RKO (cell line): ENCODE data around the gene ANKRD55.
"Not testable (repeated sequence)": the region's sequence is repeated elsewhere in the genome, so short reads cannot be mapped to it uniquely, and the experiment has no call there.

Source experiments
- DNase-seq: peaks from one replicate; pipeline ENCODE4 v3.0.0-alpha.2; 2016; ENCODE audit warnings: low spot score

ANKRD55 gene

GRCh38 chr5:56253126-56253525 lies 20.0 kb upstream of the ANKRD55 start:
- DNase-seq: no peak

GRCh38 chr5:56251918-56252553 lies 18.9 kb upstream of the ANKRD55 start:
- DNase-seq: no peak

GRCh38 chr5:56251440-56251839 lies 18.3 kb upstream of the ANKRD55 start:
- no peak for DNase-seq

- no peak for DNase-seq
Observed at GRCh38 chr5:56250011-56250410, 16.9 kb upstream of the ANKRD55 start.

GRCh38 chr5:56249085-56249484 lies 16.0 kb upstream of the ANKRD55 start:
- not testable (repeated sequence) for DNase-seq

GRCh38 chr5:56247592-56247991 lies 14.5 kb upstream of the ANKRD55 start:
- DNase-seq: no peak

- DNase-seq: no peak
Observed at GRCh38 chr5:56246769-56247168, 13.6 kb upstream of the ANKRD55 start.

- no peak for DNase-seq
Observed at GRCh38 chr5:56245481-56245880, 12.4 kb upstream of the ANKRD55 start.

GRCh38 chr5:56244627-56245026 lies 11.5 kb upstream of the ANKRD55 start:
- no peak for DNase-seq

- not testable (repeated sequence) for DNase-seq
Observed at GRCh38 chr5:56242271-56242670, 9.1 kb upstream of the ANKRD55 start.

GRCh38 chr5:56232538-56232937 lies 592 bp downstream of the ANKRD55 start:
- DNase-seq: no peak

GRCh38 chr5:56230576-56230975 lies 2.6 kb downstream of the ANKRD55 start:
- DNase-seq: no peak

- DNase-seq: no peak
Observed at GRCh38 chr5:56229111-56229510, 4.0 kb downstream of the ANKRD55 start.

GRCh38 chr5:56228631-56229030 lies 4.5 kb downstream of the ANKRD55 start:
- no peak for DNase-seq

GRCh38 chr5:56227691-56228090 lies 5.4 kb downstream of the ANKRD55 start:
- DNase-seq: no peak

GRCh38 chr5:56223298-56223697 lies 9.8 kb downstream of the ANKRD55 start:
- not testable (repeated sequence) for DNase-seq

- DNase-seq: not testable (repeated sequence)
Observed at GRCh38 chr5:56221601-56222000, 11.5 kb downstream of the ANKRD55 start.

- no peak for DNase-seq
Observed at GRCh38 chr5:56215019-56215830, 17.9 kb downstream of the ANKRD55 start.

- peak; percentile 37 for DNase-seq
Observed at GRCh38 chr5:56213886-56214535, 19.1 kb downstream of the ANKRD55 start.

- DNase-seq: no peak
Observed at GRCh38 chr5:56212130-56212879, 20.8 kb downstream of the ANKRD55 start.

GRCh38 chr5:56211298-56211865 lies 21.7 kb downstream of the ANKRD55 start:
- DNase-seq: peak; percentile 32

GRCh38 chr5:56208681-56209080 lies 24.4 kb downstream of the ANKRD55 start:
- DNase-seq: no peak
